CD4-positive, CD25-positive, alpha-beta regulatory T cell (primary cell): ENCODE measurements around the gene TMEM164. TPM values are rescaled to one million over a fixed set of nuclear protein-coding genes. Genes with fewer than 3 reads are reported as not detected.
A peak's percentile ranks its signal among the peaks of the same experiment; 100 is the strongest.

Experiments
- ATAC-seq, 2 donors: fragments of 150-1000 bp; cut with Tn5 transposase; one replicate each; pipeline ENCODE4 v1.10.0; 2021; ENCODE audit warnings: low read depth in 2 of 2, moderate number of reproducible peaks in 2 of 2, moderate library complexity in 1 of 2
- DNase-seq, 3 donors: peaks; one replicate each; pipeline versions ENCODE4 v3.0.0 to v3.0.0-alpha.2; 2012 to 2022; ENCODE audit warnings: mixed read lengths in 1 of 3
- H3K27ac ChIP-seq: one replicate; pipeline ENCODE4 v1.7.0; 2013; ENCODE audit warnings: mild to moderate bottlenecking, low read length; ENCODE audit not compliant: insufficient read depth, poor library complexity, severe bottlenecking
- H3K27me3 ChIP-seq: one replicate; pipeline ENCODE4 v1.7.0; 2013; ENCODE audit warnings: low read length; ENCODE audit not compliant: control insufficient read depth, insufficient read depth
- H3K36me3 ChIP-seq: one replicate; pipeline ENCODE4 v1.7.0; 2013; ENCODE audit warnings: mild to moderate bottlenecking, low read length, moderate library complexity; ENCODE audit not compliant: control insufficient read depth, insufficient read depth
- H3K4me1 ChIP-seq: 2 replicates; pipeline ENCODE4 v1.7.0; 2013; ENCODE audit warnings: mild to moderate bottlenecking, low read length; ENCODE audit not compliant: insufficient read depth, control insufficient read depth, poor library complexity, severe bottlenecking
- H3K4me3 ChIP-seq: one replicate; pipeline ENCODE4 v1.7.0; 2013; ENCODE audit warnings: low read depth, mild to moderate bottlenecking, low read length, moderate library complexity
- H3K9me3 ChIP-seq, 2 experiments: 1 replicate in 1 of 2; 2 replicates in 1 of 2; pipeline ENCODE4 v1.7.0; 2013; ENCODE audit warnings: low read length in 2 of 2, mild to moderate bottlenecking in 1 of 2, moderate library complexity in 1 of 2; ENCODE audit not compliant: control insufficient read depth in 2 of 2
- H3K27ac Mint-ChIP-seq, 3 donors: one replicate each; pipeline ENCODE4 v1.8.0; 2020 to 2022; ENCODE audit warnings: mild to moderate bottlenecking in 3 of 3, mixed read lengths in 3 of 3, moderate library complexity in 2 of 3
- H3K27me3 Mint-ChIP-seq: one replicate; pipeline ENCODE4 v1.8.0; 2022; ENCODE audit warnings: mild to moderate bottlenecking, mixed read lengths
- H3K36me3 Mint-ChIP-seq: one replicate; pipeline ENCODE4 v1.8.0; 2020; ENCODE audit warnings: mixed read lengths
- H3K4me1 Mint-ChIP-seq, 4 donors: one replicate each; pipeline ENCODE4 v1.8.0; 2020 to 2022; ENCODE audit warnings: mixed read lengths in 4 of 4, mild to moderate bottlenecking in 1 of 4
- H3K4me3 Mint-ChIP-seq, 4 donors: one replicate each; pipeline ENCODE4 v1.8.0; 2020 to 2022; ENCODE audit warnings: mild to moderate bottlenecking in 4 of 4, mixed read lengths in 4 of 4, moderate library complexity in 3 of 4
- H3K9me3 Mint-ChIP-seq, 7 donors: one replicate each; pipeline ENCODE4 v1.8.0; 2020 to 2022; ENCODE audit warnings: mixed read lengths in 7 of 7, mild to moderate bottlenecking in 3 of 7, moderate library complexity in 2 of 7
- polyA plus RNA-seq, 4 donors: library from polyadenylated mRNA; unstranded; fragments of 300-500 nt; fragmentation: Illumina TruSeq; gene quantifications; one replicate each; pipeline ENCODE4 v1.2.3, GENCODE V29; 2021
- total RNA-seq: library from RNA; stranded (reverse); gene quantifications from one replicate; pipeline ENCODE4 v1.2.3, GENCODE V29; 2022

TMEM164 gene
- total and polyA plus RNA-seq, 5 donors from 2014 or later, result 0.60 to 25.2 (median 1.0) TPM

DNA sequence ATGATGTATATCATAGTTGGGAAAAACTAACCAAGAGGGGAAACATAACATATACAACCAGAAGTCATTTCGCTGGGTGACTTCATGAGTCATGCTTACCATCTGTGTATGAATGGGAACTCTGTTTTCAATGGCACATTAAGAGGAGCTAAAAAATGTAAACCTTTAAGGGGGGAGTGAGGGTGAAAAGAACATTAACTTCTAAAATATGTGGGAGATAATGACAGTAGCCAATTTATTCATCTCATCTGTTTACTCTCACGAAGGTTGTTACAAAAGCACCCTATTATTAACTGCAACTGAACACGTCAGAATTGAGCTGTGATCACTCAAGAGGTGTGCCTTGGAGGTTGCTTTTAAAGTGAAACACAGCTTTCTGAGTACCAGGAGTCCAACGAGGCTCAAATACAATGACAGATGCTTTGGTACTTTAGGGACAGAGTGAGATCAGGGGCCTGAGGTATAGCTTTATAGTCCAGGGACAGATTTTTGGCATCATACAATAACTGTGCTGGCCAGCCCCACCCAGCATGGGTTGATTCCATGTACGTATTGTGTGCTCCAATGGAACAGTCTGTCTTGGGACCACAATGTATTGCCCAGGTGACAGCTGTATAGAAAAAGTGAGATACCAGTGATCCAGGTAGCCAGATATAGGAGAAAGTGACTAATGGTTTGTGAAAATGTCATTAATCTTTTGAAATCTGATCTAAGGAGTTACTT, 207.7 kb downstream of the TMEM164 start:
- Histone ChIP-seq H3K4me1 (no peaks in the 10 kb centered on the region), H3K9me3 (no peaks in the 10 kb centered on the region), H3K4me3 (no peak overlapping the region), H3K27ac (no peak overlapping the region), H3K27me3 (no peaks in the 10 kb centered on the region), H3K36me3 (no peaks in the 10 kb centered on the region)
- no peaks in the 10 kb centered on the region for H3K27me3 Mint-ChIP-seq
- H3K36me3 Mint-ChIP-seq, result peaks cover 10% of the 10 kb centered on the region
- no peaks in the 10 kb centered on the region for H3K9me3 Mint-ChIP-seq
- H3K4me3 Mint-ChIP-seq, result no peak overlapping the region
- no peak for ATAC-seq
- DNase-seq, result no peak
- peaks cover 0 to 15% (median 10%) of the 10 kb centered on the region in 4 donors for H3K4me1 Mint-ChIP-seq
- no peak overlapping the region for H3K27ac Mint-ChIP-seq

DNA sequence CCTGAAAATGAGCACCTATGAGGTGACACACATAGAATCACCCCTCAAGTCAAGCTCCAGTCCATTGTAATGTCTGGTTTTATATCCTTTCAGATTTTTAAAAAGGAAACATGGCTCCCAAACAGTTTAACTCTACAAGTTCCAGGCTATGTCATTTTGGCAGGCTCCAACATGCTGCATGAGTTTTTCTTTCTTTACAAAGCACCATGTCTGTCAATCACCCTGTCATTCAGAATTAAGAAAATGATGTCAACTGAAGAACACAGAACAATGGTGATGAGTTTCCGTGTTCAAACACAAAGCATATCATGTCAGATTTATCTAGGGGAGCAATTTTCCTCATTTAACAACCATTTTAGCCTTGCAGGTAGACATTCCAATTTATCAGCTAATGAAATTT, 208.4 kb downstream of the TMEM164 start:
- H3K4me1 ChIP-seq, result no peaks in the 10 kb centered on the region
- no peaks in the 10 kb centered on the region for H3K9me3 ChIP-seq
- no peak overlapping the region for H3K4me3 Mint-ChIP-seq
- no peak overlapping the region for H3K27ac Mint-ChIP-seq
- no peak for DNase-seq
- H3K27me3 Mint-ChIP-seq, result no peaks in the 10 kb centered on the region
- no peaks in the 10 kb centered on the region for H3K9me3 Mint-ChIP-seq
- no peak overlapping the region for H3K27ac ChIP-seq
- no peaks in the 10 kb centered on the region for H3K27me3 ChIP-seq
- H3K36me3 Mint-ChIP-seq, result peaks cover 5% of the 10 kb centered on the region
- peaks cover 0 to 14% (median 11%) of the 10 kb centered on the region in 4 donors for H3K4me1 Mint-ChIP-seq
- H3K36me3 ChIP-seq, result no peaks in the 10 kb centered on the region
- H3K4me3 ChIP-seq, result no peak overlapping the region
- ATAC-seq, result no peak

DNA sequence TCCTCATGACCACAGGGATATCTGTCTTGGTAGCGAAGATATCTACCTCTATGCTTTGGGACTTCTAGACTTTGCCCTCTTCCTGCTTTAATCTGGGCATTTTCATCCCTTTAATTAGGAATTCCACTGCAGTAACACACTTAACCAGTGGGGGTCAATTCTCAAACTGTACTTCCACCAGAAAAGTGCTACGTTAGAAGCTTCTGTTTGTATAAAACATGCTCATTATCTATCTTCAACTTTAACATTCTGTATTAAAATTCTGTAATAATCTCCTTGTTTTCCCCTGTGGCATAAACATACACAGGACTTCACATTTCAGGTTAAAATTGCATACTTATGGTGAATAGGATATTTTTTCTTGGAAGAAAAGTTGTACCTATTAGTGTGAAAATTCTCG, 209.4 kb downstream of the TMEM164 start:
- Histone ChIP-seq H3K27ac (no peak overlapping the region), H3K27me3 (no peaks in the 10 kb centered on the region), H3K9me3 (no peaks in the 10 kb centered on the region), H3K4me3 (no peak overlapping the region), H3K36me3 (no peaks in the 10 kb centered on the region), H3K4me1 (peaks cover 4% of the 10 kb centered on the region)
- no peak for ATAC-seq
- Mint-ChIP-seq H3K27ac (no peak overlapping the region), H3K4me1 (peaks cover 2 to 23% (median 13%) of the 10 kb centered on the region in 4 donors), H3K27me3 (no peaks in the 10 kb centered on the region), H3K9me3 (no peaks in the 10 kb centered on the region), H3K4me3 (no peak overlapping the region), H3K36me3 (peaks cover 4% of the 10 kb centered on the region)
- no peak for DNase-seq

DNA sequence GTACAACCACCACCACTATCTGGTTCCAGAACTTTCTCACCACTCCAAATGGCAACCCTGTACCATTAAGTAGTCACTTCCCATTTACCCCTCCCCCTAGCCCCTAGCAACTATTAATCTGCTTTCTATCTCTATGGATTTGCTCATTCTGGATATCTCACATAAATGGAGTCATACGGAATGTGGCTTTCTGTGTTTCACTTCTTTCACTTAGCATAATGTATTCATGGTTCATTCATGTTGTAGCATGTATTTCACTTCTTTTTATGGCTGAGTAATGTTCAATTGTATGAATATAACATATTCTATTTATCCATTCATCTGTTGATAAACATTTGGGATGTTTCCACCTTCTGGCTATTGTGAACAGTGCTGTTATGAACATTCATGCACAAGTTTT, 210.3 kb downstream of the TMEM164 start:
- Mint-ChIP-seq H3K4me1 (peaks cover 8 to 30% (median 16%) of the 10 kb centered on the region in 4 donors), H3K9me3 (no peaks in the 10 kb centered on the region), H3K4me3 (no peak overlapping the region), H3K27ac (no peak overlapping the region), H3K36me3 (peaks cover 4% of the 10 kb centered on the region), H3K27me3 (no peaks in the 10 kb centered on the region)
- H3K9me3 ChIP-seq, result no peaks in the 10 kb centered on the region
- no peaks in the 10 kb centered on the region for H3K27me3 ChIP-seq
- no peaks in the 10 kb centered on the region for H3K36me3 ChIP-seq
- no peak overlapping the region for H3K4me3 ChIP-seq
- no peak overlapping the region for H3K27ac ChIP-seq
- no peak for DNase-seq
- ATAC-seq, result no peak
- peaks cover 11% of the 10 kb centered on the region for H3K4me1 ChIP-seq

DNA sequence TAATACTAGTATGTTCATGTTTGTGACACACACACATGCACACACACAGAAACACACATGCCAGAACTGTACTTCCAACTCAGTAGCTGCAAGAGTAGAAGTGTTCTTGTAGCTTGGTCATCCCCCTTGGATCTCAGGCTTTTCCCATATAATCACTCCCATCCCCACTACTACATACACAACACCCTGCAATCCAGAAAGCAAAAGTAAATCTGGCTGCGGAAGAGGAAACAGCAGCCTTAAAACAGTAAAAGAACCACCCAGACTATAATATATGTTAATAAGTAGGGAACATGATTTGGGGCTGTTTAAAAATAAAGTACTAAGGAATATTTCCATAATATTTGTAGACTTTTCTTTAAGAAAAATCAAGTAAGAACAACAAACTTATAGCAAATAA, 211.8 kb downstream of the TMEM164 start:
- Mint-ChIP-seq H3K4me3 (peak overlapping the region in 1 of 4 donors; percentile 24), H3K27me3 (no peaks in the 10 kb centered on the region), H3K36me3 (peaks cover 8% of the 10 kb centered on the region), H3K4me1 (peaks cover 8 to 38% (median 20%) of the 10 kb centered on the region in 4 donors), H3K27ac (no peak overlapping the region), H3K9me3 (no peaks in the 10 kb centered on the region)
- no peaks in the 10 kb centered on the region for H3K36me3 ChIP-seq
- DNase-seq, result no peak
- H3K4me1 ChIP-seq, result peaks cover 11% of the 10 kb centered on the region
- H3K4me3 ChIP-seq, result no peak overlapping the region
- H3K27ac ChIP-seq, result no peak overlapping the region
- H3K9me3 ChIP-seq, result no peaks in the 10 kb centered on the region
- H3K27me3 ChIP-seq, result no peaks in the 10 kb centered on the region
- ATAC-seq, result no peak

DNA sequence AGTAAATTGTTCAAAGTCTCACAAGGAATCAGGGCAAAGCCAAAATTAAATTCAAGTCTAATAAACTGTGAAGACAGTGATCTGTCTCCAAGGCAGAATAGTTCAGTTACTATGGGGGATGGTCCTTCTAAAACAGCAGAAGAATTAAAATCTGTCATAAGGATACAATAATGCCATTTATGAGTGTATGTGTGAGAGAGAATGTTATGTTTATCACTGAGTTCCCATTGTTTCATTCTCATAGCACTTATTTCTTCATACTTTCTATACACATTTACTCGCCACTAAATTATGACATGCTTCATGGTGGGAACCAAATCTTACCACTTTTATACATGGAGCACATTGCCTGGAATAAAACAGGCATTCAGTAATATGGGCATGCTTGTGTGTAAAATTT, 212.5 kb downstream of the TMEM164 start:
- peak overlapping the region in 1 of 3 donors; percentile 60 for H3K27ac Mint-ChIP-seq
- H3K4me1 Mint-ChIP-seq, result peaks cover 8 to 42% (median 21%) of the 10 kb centered on the region in 4 donors
- no peak for ATAC-seq

DNA sequence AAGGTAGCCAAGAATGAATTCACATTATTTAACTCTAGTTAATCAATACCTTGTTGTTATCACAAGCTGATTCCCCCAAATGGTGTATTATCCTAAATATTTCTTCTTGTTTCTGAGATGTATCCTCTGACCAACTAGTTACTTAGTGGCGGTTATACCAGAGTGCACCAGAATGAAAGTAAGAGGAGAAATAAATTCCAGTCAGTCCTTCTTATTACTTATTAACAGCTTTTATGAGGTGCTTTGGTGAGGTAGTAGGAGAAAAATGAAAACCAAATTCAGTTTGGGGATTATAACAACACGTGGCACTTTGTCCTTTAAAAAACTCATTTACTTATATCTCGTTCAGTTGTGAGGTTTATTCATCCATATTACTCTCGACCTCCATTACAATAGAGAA, 213.1 kb downstream of the TMEM164 start:
- no peaks in the 10 kb centered on the region for H3K27me3 Mint-ChIP-seq
- no peak for DNase-seq

More for the DNA sequence above, 212.5 kb downstream of the TMEM164 start:
- no peak overlapping the region for H3K4me3 ChIP-seq
- H3K9me3 ChIP-seq, result no peaks in the 10 kb centered on the region
- Mint-ChIP-seq H3K4me3 (no peak overlapping the region), H3K9me3 (peaks cover 0 to 2% (median 0%) of the 10 kb centered on the region in 7 donors), H3K27me3 (no peaks in the 10 kb centered on the region), H3K36me3 (peaks cover 8% of the 10 kb centered on the region)
- no peaks in the 10 kb centered on the region for H3K27me3 ChIP-seq
- no peaks in the 10 kb centered on the region for H3K36me3 ChIP-seq
- no peak overlapping the region for H3K27ac ChIP-seq
- no peak for DNase-seq
- peaks cover 11% of the 10 kb centered on the region for H3K4me1 ChIP-seq

DNA sequence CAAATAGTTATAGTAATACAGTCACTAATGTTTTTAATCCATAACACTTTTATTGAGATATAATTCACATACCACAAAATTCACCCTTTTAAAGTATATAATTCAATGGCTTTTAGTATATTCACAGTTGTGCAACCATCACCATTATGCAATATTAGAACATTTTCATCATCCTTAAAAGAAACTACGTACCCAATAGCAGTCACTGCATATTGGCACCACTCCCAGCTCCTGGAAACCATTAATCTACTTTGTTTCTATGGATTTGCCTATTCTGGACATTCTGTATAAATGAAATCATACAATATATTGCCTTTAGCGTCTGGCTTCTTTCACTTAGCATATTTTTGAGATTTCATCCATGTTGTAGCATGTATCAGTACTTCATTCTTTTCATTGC, 215.7 kb downstream of the TMEM164 start:
- peaks cover 8% of the 10 kb centered on the region for H3K36me3 Mint-ChIP-seq
- no peaks in the 10 kb centered on the region for H3K27me3 Mint-ChIP-seq
- no peak overlapping the region for H3K27ac ChIP-seq
- no peaks in the 10 kb centered on the region for H3K36me3 ChIP-seq
- H3K4me1 ChIP-seq, result peaks cover 18% of the 10 kb centered on the region
- H3K4me1 Mint-ChIP-seq, result peaks cover 8 to 55% (median 26%) of the 10 kb centered on the region in 4 donors
- no peaks in the 10 kb centered on the region for H3K27me3 ChIP-seq
- H3K4me3 Mint-ChIP-seq, result no peak overlapping the region
- H3K9me3 ChIP-seq, result no peaks in the 10 kb centered on the region
- H3K4me3 ChIP-seq, result no peak overlapping the region
- ATAC-seq (no peak), DNase-seq (no peak)
- peaks cover 0 to 4% (median 0%) of the 10 kb centered on the region in 7 donors for H3K9me3 Mint-ChIP-seq
- H3K27ac Mint-ChIP-seq, result no peak overlapping the region

More for the DNA sequence above, 213.1 kb downstream of the TMEM164 start:
- Mint-ChIP-seq H3K27ac (no peak overlapping the region), H3K36me3 (peaks cover 8% of the 10 kb centered on the region), H3K4me1 (peaks cover 8 to 43% (median 20%) of the 10 kb centered on the region in 4 donors), H3K4me3 (no peak overlapping the region), H3K9me3 (peaks cover 0 to 2% (median 0%) of the 10 kb centered on the region in 7 donors)
- no peak overlapping the region for H3K4me3 ChIP-seq
- no peak for ATAC-seq
- H3K9me3 ChIP-seq, result no peaks in the 10 kb centered on the region
- H3K27ac ChIP-seq, result no peak overlapping the region
- H3K36me3 ChIP-seq, result no peaks in the 10 kb centered on the region
- H3K27me3 ChIP-seq, result no peaks in the 10 kb centered on the region
- peaks cover 13% of the 10 kb centered on the region for H3K4me1 ChIP-seq
